Measurements from ENCODE around the gene TRIO.

DNA sequence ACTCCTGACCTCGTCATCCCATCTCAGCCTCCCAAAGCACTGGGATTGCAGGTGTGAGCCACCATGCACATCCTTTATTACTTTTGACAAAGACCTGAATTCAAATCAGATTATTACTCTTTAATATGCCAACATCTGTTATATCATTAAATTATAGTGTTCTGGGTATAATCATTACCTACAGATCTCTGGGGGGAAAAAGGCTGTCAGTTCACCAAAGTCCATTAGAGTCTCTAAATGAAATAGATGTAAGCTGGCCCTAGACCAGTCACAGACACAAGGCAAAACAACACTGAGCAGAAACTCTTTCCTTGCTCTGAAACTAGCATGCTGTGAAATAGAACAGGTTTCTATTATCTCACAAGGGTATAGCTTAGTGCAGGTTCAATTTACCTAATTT is 21.6 kb upstream of the TRIO start:
- TF ChIP-seq YY1 (IDR thresholded peaks at IDR 0.05; ENCODE audit: insufficient read depth, insufficient read length) (no peak), SUZ12 (IDR thresholded peaks at IDR 0.05; ENCODE audit: extremely low read depth, insufficient read depth, insufficient read length) (no peak), ZNF274 (IDR thresholded peaks at IDR 0.05; ENCODE audit: low read depth, low read length) (no peak)
